Adipocyte (in vitro differentiated cells): ENCODE measurements around the gene FRMD8.

Experiments used
- DNase-seq: peaks from one replicate; pipeline ENCODE4 v3.0.0-alpha.2; 2015; ENCODE audit warnings: low read depth
- H3K27me3 ChIP-seq: replicated peaks from 2 replicates; pipeline ENCODE4 v1.7.0; 2013; ENCODE audit warnings: mild to moderate bottlenecking, low read length, moderate library complexity; ENCODE audit not compliant: control insufficient read depth, insufficient read depth
- H3K36me3 ChIP-seq: 2 replicates; pipeline ENCODE4 v1.7.0; 2013; ENCODE audit warnings: low read length, mild to moderate bottlenecking, moderate library complexity; ENCODE audit not compliant: control insufficient read depth, insufficient read depth, severe bottlenecking
- H3K4me1 ChIP-seq: 2 replicates; pipeline ENCODE4 v1.7.0; 2013; ENCODE audit warnings: mild to moderate bottlenecking, low read length, moderate library complexity; ENCODE audit not compliant: control insufficient read depth, insufficient read depth
- H3K4me3 ChIP-seq: 2 replicates; pipeline ENCODE4 v1.7.0; 2013; ENCODE audit warnings: mild to moderate bottlenecking, low read length, moderate library complexity
- H3K9ac ChIP-seq: 2 replicates; pipeline ENCODE4 v1.7.0; 2013; ENCODE audit warnings: mild to moderate bottlenecking, low read length, moderate library complexity
- H3K9me3 ChIP-seq: 2 replicates; pipeline ENCODE4 v1.7.0; 2013; ENCODE audit warnings: mild to moderate bottlenecking, low read length, moderate library complexity; ENCODE audit not compliant: control insufficient read depth

The FRMD8 gene

GRCh38 chr11:65386307-65387140 lies at the start of gene FRMD8:
Gene FRMD8, plus strand, starts transcription at chr11:65386637. Its CDS starts 400 bp downstream, at chr11:65387037.
- peak within 1 kb of the TSS; percentile 90 for H3K4me3 ChIP-seq
- no peaks in the 10 kb centered on the region for H3K27me3 ChIP-seq
- peaks cover 6% of the 10 kb centered on the region for H3K36me3 ChIP-seq
- peak within 1 kb of the TSS; percentile 98 for H3K9ac ChIP-seq
- H3K9me3 ChIP-seq, result no peaks in the 10 kb centered on the region
- peaks cover 74% of the 10 kb centered on the region for H3K4me1 ChIP-seq
- peak; percentile 97 for DNase-seq

- no peaks in the 10 kb centered on the region for H3K9me3 ChIP-seq
Observed at GRCh38 chr11:65338676-65339075, 47.8 kb upstream of the FRMD8 start.

GRCh38 chr11:65340226-65340625 lies 46.2 kb upstream of the FRMD8 start:
- Histone ChIP-seq H3K4me1 (peaks cover 4% of the 10 kb centered on the region), H3K27me3 (no peaks in the 10 kb centered on the region), H3K9me3 (no peaks in the 10 kb centered on the region), H3K4me3 (no peak overlapping the region), H3K36me3 (peaks cover 61% of the 10 kb centered on the region), H3K9ac (peak overlapping the region; percentile 4)
- DNase-seq, result no peak

More at GRCh38 chr11:65338676-65339075, 47.8 kb upstream of the FRMD8 start:
- Histone ChIP-seq H3K4me3 (no peak overlapping the region), H3K36me3 (peaks cover 46% of the 10 kb centered on the region), H3K27me3 (no peaks in the 10 kb centered on the region), H3K4me1 (peaks cover 11% of the 10 kb centered on the region), H3K9ac (no peak overlapping the region)
- DNase-seq, result no peak

GRCh38 chr11:65341856-65342255 lies 44.6 kb upstream of the FRMD8 start:
- Histone ChIP-seq H3K9me3 (no peaks in the 10 kb centered on the region), H3K27me3 (no peaks in the 10 kb centered on the region), H3K4me1 (no peaks in the 10 kb centered on the region), H3K9ac (no peak overlapping the region), H3K36me3 (peaks cover 78% of the 10 kb centered on the region), H3K4me3 (no peak overlapping the region)
- no peak for DNase-seq

GRCh38 chr11:65351511-65351910 lies 34.9 kb upstream of the FRMD8 start:
- Histone ChIP-seq H3K9me3 (no peaks in the 10 kb centered on the region), H3K36me3 (peaks cover 66% of the 10 kb centered on the region), H3K27me3 (peaks cover 7% of the 10 kb centered on the region), H3K4me3 (no peak overlapping the region), H3K4me1 (peaks cover 9% of the 10 kb centered on the region), H3K9ac (no peak overlapping the region)
- no peak for DNase-seq

GRCh38 chr11:65352783-65353182 lies 33.7 kb upstream of the FRMD8 start:
- H3K36me3 ChIP-seq, result peaks cover 55% of the 10 kb centered on the region
- no peak overlapping the region for H3K9ac ChIP-seq
- peaks cover 13% of the 10 kb centered on the region for H3K4me1 ChIP-seq
- peak; percentile 48 for DNase-seq
- no peak overlapping the region for H3K4me3 ChIP-seq
- H3K27me3 ChIP-seq, result peaks cover 12% of the 10 kb centered on the region
- no peaks in the 10 kb centered on the region for H3K9me3 ChIP-seq

GRCh38 chr11:65353376-65353775 lies 33.1 kb upstream of the FRMD8 start:
- peaks cover 49% of the 10 kb centered on the region for H3K36me3 ChIP-seq

GRCh38 chr11:65353900-65354264 lies 32.6 kb upstream of the FRMD8 start:
- no peak for DNase-seq
- peak overlapping the region; percentile 55 for H3K9ac ChIP-seq
- H3K4me1 ChIP-seq, result peaks cover 16% of the 10 kb centered on the region
- peaks cover 44% of the 10 kb centered on the region for H3K36me3 ChIP-seq
- H3K27me3 ChIP-seq, result peaks cover 12% of the 10 kb centered on the region
- H3K9me3 ChIP-seq, result no peaks in the 10 kb centered on the region
- H3K4me3 ChIP-seq, result peak overlapping the region; percentile 81

More at GRCh38 chr11:65353376-65353775, 33.1 kb upstream of the FRMD8 start:
- peak overlapping the region; percentile 81 for H3K4me3 ChIP-seq
- peak overlapping the region; percentile 55 for H3K9ac ChIP-seq
- H3K9me3 ChIP-seq, result no peaks in the 10 kb centered on the region
- H3K4me1 ChIP-seq, result peaks cover 16% of the 10 kb centered on the region
- DNase-seq, result no peak
- peaks cover 12% of the 10 kb centered on the region for H3K27me3 ChIP-seq

- H3K4me3 ChIP-seq, result peak within 1 kb of the TSS; percentile 81
- peak within 1 kb of the TSS; percentile 59 for H3K9ac ChIP-seq
- H3K9me3 ChIP-seq, result no peaks in the 10 kb centered on the region
- peaks cover 39% of the 10 kb centered on the region for H3K36me3 ChIP-seq
- H3K4me1 ChIP-seq, result peaks cover 16% of the 10 kb centered on the region
- peak; percentile 99 for DNase-seq
- H3K27me3 ChIP-seq, result peaks cover 12% of the 10 kb centered on the region
Observed at GRCh38 chr11:65354265-65355012, 32.0 kb upstream of the FRMD8 start, which contains the start of gene TIGD3. Gene TIGD3, plus strand, starts transcription at chr11:65354751. Its CDS starts 1,058 bp downstream, at chr11:65355809.

- peak overlapping the region; percentile 81 for H3K4me3 ChIP-seq
- peaks cover 16% of the 10 kb centered on the region for H3K4me1 ChIP-seq
- H3K36me3 ChIP-seq, result peaks cover 32% of the 10 kb centered on the region
- peaks cover 12% of the 10 kb centered on the region for H3K27me3 ChIP-seq
- H3K9ac ChIP-seq, result peak overlapping the region; percentile 59
- no peak for DNase-seq
- no peaks in the 10 kb centered on the region for H3K9me3 ChIP-seq
Observed at GRCh38 chr11:65355013-65355775, 31.2 kb upstream of the FRMD8 start.
